ENCODE results near the gene ALDOC. TPM values are rescaled to one million over a fixed set of nuclear protein-coding genes. Genes with fewer than 3 reads are reported as not detected.

ALDOC gene
- total RNA-seq, 2 experiments from 2014 or later: 46.2 to 62.4 TPM

DNA sequence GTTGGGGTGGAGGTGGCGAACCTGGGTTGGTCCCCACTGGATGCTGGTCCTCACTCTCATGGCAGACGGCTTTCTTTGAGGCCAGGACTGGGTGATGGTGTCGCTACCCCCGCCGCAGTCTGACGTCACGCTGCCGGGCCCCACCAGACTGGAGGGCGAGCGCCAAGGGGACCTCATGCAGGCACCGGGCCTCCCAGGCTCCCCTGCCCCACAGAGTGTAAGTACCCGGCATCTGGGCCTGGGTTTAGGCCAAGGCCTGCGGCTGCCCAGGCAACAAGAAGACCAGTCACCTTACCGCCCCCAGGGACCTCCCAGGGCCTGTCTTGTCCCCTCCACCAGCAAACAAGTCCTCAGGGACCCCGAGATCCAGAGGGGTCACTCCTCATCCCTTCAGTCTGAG lies 52.8 kb downstream of the ALDOC start:
- CTCF ChIA-PET (ENCODE audit: unreplicated experiment): no interaction called here
- Histone ChIP-seq H3K27ac (ENCODE audit: low read depth, low read length, poor library complexity, severe bottlenecking) (no peak overlapping the region), H2AFZ (ENCODE audit: low read length) (no peak overlapping the region), H3K9me2 (ENCODE audit: insufficient read depth, low read length) (no peaks in the 10 kb centered on the region), H3K4me3 (ENCODE audit: low read depth, low read length, poor library complexity, severe bottlenecking) (no peak overlapping the region), H3K4me2 (ENCODE audit: low read length) (no peak overlapping the region), H4K20me1 (ENCODE audit: insufficient read depth, low read length) (no peaks in the 10 kb centered on the region; the same call in 1 of the 2 replicates), H3K36me3 (ENCODE audit: insufficient read depth, low read length) (no peaks in the 10 kb centered on the region), H3K79me2 (ENCODE audit: insufficient read depth, low read depth, low read length) (no peaks in the 10 kb centered on the region), H3K9me3 (ENCODE audit: low read length) (no peaks in the 10 kb centered on the region), H3K4me1 (ENCODE audit: insufficient read depth, low read length, poor library complexity, severe bottlenecking) (no peaks in the 10 kb centered on the region)
- TF ChIP-seq EZH2phosphoT487 (IDR thresholded peaks at IDR 0.05; ENCODE audit: borderline replicate concordance, low read depth, low read length): no peak
- TF ChIP-seq, protein P1, sequence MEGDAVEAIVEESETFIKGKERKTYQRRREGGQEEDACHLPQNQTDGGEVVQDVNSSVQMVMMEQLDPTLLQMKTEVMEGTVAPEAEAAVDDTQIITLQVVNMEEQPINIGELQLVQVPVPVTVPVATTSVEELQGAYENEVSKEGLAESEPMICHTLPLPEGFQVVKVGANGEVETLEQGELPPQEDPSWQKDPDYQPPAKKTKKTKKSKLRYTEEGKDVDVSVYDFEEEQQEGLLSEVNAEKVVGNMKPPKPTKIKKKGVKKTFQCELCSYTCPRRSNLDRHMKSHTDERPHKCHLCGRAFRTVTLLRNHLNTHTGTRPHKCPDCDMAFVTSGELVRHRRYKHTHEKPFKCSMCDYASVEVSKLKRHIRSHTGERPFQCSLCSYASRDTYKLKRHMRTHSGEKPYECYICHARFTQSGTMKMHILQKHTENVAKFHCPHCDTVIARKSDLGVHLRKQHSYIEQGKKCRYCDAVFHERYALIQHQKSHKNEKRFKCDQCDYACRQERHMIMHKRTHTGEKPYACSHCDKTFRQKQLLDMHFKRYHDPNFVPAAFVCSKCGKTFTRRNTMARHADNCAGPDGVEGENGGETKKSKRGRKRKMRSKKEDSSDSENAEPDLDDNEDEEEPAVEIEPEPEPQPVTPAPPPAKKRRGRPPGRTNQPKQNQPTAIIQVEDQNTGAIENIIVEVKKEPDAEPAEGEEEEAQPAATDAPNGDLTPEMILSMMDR (conservative IDR thresholded peaks at IDR 0.05; ENCODE audit: low read length): no peak
- POLR2A ChIA-PET: no interaction called here
- no TSS peak for BruUV-seq (replicated peaks)
- intact Hi-C loops (cut with micrococcal nuclease; ENCODE audit: unreplicated experiment): no loop called here
- no peak for DNase-seq (ENCODE audit: low spot score)

DNA sequence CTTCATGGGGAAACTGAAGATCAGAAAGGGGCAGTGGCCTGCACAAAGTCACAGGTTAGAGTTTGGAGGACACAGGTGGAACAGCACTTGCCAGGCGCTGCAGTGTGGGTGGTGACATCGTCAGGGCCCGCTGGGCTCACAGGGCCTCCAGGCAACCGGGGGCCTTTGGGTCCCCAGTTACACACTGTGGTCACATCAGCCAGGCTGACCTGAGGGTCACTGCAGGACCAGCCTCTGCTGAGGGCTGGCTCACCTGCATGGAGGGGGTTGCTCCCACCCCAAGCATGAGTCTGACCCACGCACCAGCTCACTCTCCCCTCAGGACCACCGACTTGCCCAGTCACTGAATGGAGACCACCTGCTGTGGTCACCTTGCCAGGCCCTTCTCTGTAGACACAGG lies 53.5 kb downstream of the ALDOC start:
- Histone ChIP-seq H3K79me2 (ENCODE audit: insufficient read depth, low read depth, low read length) (no peaks in the 10 kb centered on the region), H3K9me2 (ENCODE audit: insufficient read depth, low read length) (no peaks in the 10 kb centered on the region), H3K27ac (ENCODE audit: low read depth, low read length, poor library complexity, severe bottlenecking) (no peak overlapping the region), H3K4me2 (ENCODE audit: low read length) (no peak overlapping the region), H3K4me1 (ENCODE audit: insufficient read depth, low read length, poor library complexity, severe bottlenecking) (no peaks in the 10 kb centered on the region), H3K36me3 (ENCODE audit: insufficient read depth, low read length) (no peaks in the 10 kb centered on the region), H2AFZ (ENCODE audit: low read length) (no peak overlapping the region), H4K20me1 (ENCODE audit: insufficient read depth, low read length) (no peaks in the 10 kb centered on the region; the same call in 1 of the 2 replicates), H3K9me3 (ENCODE audit: low read length) (no peaks in the 10 kb centered on the region), H3K4me3 (ENCODE audit: low read depth, low read length, poor library complexity, severe bottlenecking) (no peak overlapping the region)
- TF ChIP-seq EZH2phosphoT487 (IDR thresholded peaks at IDR 0.05; ENCODE audit: borderline replicate concordance, low read depth, low read length): no peak
- TF ChIP-seq, protein P1 (conservative IDR thresholded peaks at IDR 0.05; ENCODE audit: low read length): no peak
- ChIA-PET POLR2A (no interaction called here), CTCF (ENCODE audit: unreplicated experiment) (no interaction called here)
- no peak for DNase-seq (ENCODE audit: low spot score)
- no TSS peak for BruUV-seq (replicated peaks)
- intact Hi-C loops (cut with micrococcal nuclease; ENCODE audit: unreplicated experiment): no loop called here

Other genes with a start within 250 kb of the ALDOC start
- gene IFT20, start 241.4 kb downstream of the ALDOC start, total RNA-seq (2014; rRNA removed; shearing (Covaris generic)): 16.3 and 32.9 TPM in 2 replicates
- 23.8 and 23.9 TPM in 2 replicates for gene IFT20, start 241.4 kb downstream of the ALDOC start, total RNA-seq (2022)
- gene TNFAIP1, start 241.1 kb downstream of the ALDOC start, total RNA-seq (2014; rRNA removed; shearing (Covaris generic)): 9.3 and 15.5 TPM in 2 replicates
- 10.6 and 14.7 TPM in 2 replicates for gene TNFAIP1, start 241.1 kb downstream of the ALDOC start, total RNA-seq (2022)
- 82.2 and 88.8 TPM in 2 replicates for gene POLDIP2, start 219.4 kb downstream of the ALDOC start, total RNA-seq (2014; rRNA removed; shearing (Covaris generic))
- gene POLDIP2, start 219.4 kb downstream of the ALDOC start, total RNA-seq (2022): 85.0 and 89.2 TPM in 2 replicates
- not detected in 2 replicates for gene SEBOX, start 211.7 kb downstream of the ALDOC start, total RNA-seq (2014; rRNA removed; shearing (Covaris generic))
- not detected in 2 replicates for gene SEBOX, start 211.7 kb downstream of the ALDOC start, total RNA-seq (2022)
- not detected in 2 replicates for gene VTN, start 206.6 kb downstream of the ALDOC start, total RNA-seq (2014; rRNA removed; shearing (Covaris generic))
- 0.40 TPM in 1 of 2 replicates, not detected in the other for gene VTN, start 206.6 kb downstream of the ALDOC start, total RNA-seq (2022)
- gene SARM1, start 205.2 kb downstream of the ALDOC start, total RNA-seq (2014; rRNA removed; shearing (Covaris generic)): 4.7 and 7.5 TPM in 2 replicates
- gene SARM1, start 205.2 kb downstream of the ALDOC start, total RNA-seq (2022): 21.3 and 21.7 TPM in 2 replicates
- 0.85 and 1.5 TPM in 2 replicates for gene SLC46A1, start 170.7 kb downstream of the ALDOC start, total RNA-seq (2014; rRNA removed; shearing (Covaris generic))
- 1.2 and 2.2 TPM in 2 replicates for gene SLC46A1, start 170.7 kb downstream of the ALDOC start, total RNA-seq (2022)
- not detected in 2 replicates for gene SLC13A2, start 103.3 kb downstream of the ALDOC start, total RNA-seq (2014; rRNA removed; shearing (Covaris generic))
- gene SLC13A2, start 103.3 kb downstream of the ALDOC start, total RNA-seq (2022): not detected in 2 replicates
- not detected in 2 replicates for gene FOXN1, start 70.5 kb downstream of the ALDOC start, total RNA-seq (2014; rRNA removed; shearing (Covaris generic))
- not detected in 2 replicates for gene FOXN1, start 70.5 kb downstream of the ALDOC start, total RNA-seq (2022)
- 10.5 and 14.2 TPM in 2 replicates for gene UNC119, start 24.3 kb downstream of the ALDOC start, total RNA-seq (2014; rRNA removed; shearing (Covaris generic))
- gene UNC119, start 24.3 kb downstream of the ALDOC start, total RNA-seq (2022): 8.4 and 14.9 TPM in 2 replicates
- 13.9 and 23.7 TPM in 2 replicates for gene PIGS, start 5.4 kb downstream of the ALDOC start, total RNA-seq (2014; rRNA removed; shearing (Covaris generic))
- gene PIGS, start 5.4 kb downstream of the ALDOC start, total RNA-seq (2022): 34.0 and 34.5 TPM in 2 replicates
- 161 and 163 TPM in 2 replicates for gene SPAG5, start 22.1 kb upstream of the ALDOC start, total RNA-seq (2014; rRNA removed; shearing (Covaris generic))
- 152 and 156 TPM in 2 replicates for gene SPAG5, start 22.1 kb upstream of the ALDOC start, total RNA-seq (2022)
- gene RSKR, start 37.3 kb upstream of the ALDOC start, total RNA-seq (2014; rRNA removed; shearing (Covaris generic)): 24.7 and 30.4 TPM in 2 replicates
- gene RSKR, start 37.3 kb upstream of the ALDOC start, total RNA-seq (2022): 59.6 and 66.2 TPM in 2 replicates
- gene BLTP2, start 68.3 kb upstream of the ALDOC start, total RNA-seq (2014; rRNA removed; shearing (Covaris generic)): 147 and 151 TPM in 2 replicates
- 177 and 185 TPM in 2 replicates for gene BLTP2, start 68.3 kb upstream of the ALDOC start, total RNA-seq (2022)
- gene SDF2, start 85.0 kb upstream of the ALDOC start, total RNA-seq (2014; rRNA removed; shearing (Covaris generic)): 31.2 and 31.8 TPM in 2 replicates
- 32.9 and 38.6 TPM in 2 replicates for gene SDF2, start 85.0 kb upstream of the ALDOC start, total RNA-seq (2022)
- 32.1 and 33.7 TPM in 2 replicates for gene SUPT6H, start 85.3 kb upstream of the ALDOC start, total RNA-seq (2014; rRNA removed; shearing (Covaris generic))
- gene SUPT6H, start 85.3 kb upstream of the ALDOC start, total RNA-seq (2022): 70.4 and 76.5 TPM in 2 replicates
- 4.5 and 11.3 TPM in 2 replicates for gene PROCA1, start 135.0 kb upstream of the ALDOC start, total RNA-seq (2014; rRNA removed; shearing (Covaris generic))
- gene PROCA1, start 135.0 kb upstream of the ALDOC start, total RNA-seq (2022): 4.6 and 5.9 TPM in 2 replicates
- 0.22 TPM in 1 of 2 replicates, not detected in the other for gene RAB34, start 141.0 kb upstream of the ALDOC start, total RNA-seq (2014; rRNA removed; shearing (Covaris generic))
- gene RAB34, start 141.0 kb upstream of the ALDOC start, total RNA-seq (2022): 0.46 and 0.99 TPM in 2 replicates
- gene RPL23A, start 143.1 kb upstream of the ALDOC start, total RNA-seq (2014; rRNA removed; shearing (Covaris generic)): 930 and 1,152 TPM in 2 replicates
- 2,557 and 2,633 TPM in 2 replicates for gene RPL23A, start 143.1 kb upstream of the ALDOC start, total RNA-seq (2022)
- gene TLCD1, start 149.3 kb upstream of the ALDOC start, total RNA-seq (2014; rRNA removed; shearing (Covaris generic)): 0.28 and 1.6 TPM in 2 replicates
- gene TLCD1, start 149.3 kb upstream of the ALDOC start, total RNA-seq (2022): 2.5 and 3.4 TPM in 2 replicates
- gene NEK8, start 151.9 kb upstream of the ALDOC start, total RNA-seq (2014; rRNA removed; shearing (Covaris generic)): 12.2 and 17.0 TPM in 2 replicates
- gene NEK8, start 151.9 kb upstream of the ALDOC start, total RNA-seq (2022): 14.0 and 15.1 TPM in 2 replicates
- 73.6 and 105 TPM in 2 replicates for gene TRAF4, start 167.1 kb upstream of the ALDOC start, total RNA-seq (2014; rRNA removed; shearing (Covaris generic))
- gene TRAF4, start 167.1 kb upstream of the ALDOC start, total RNA-seq (2022): 116 and 123 TPM in 2 replicates

Measured in OCI-LY7 (cell line).